ENCODE data around the gene CYP39A1. TPM values are rescaled to one million over a fixed set of nuclear protein-coding genes. Genes with fewer than 3 reads are reported as not detected.

CYP39A1 gene
- total RNA-seq, 4 donors from 2014 or later, result 3.1 to 18.9 (median 3.9) TPM

GRCh38 chr6:46657642-46658041 lies 5.0 kb upstream of the CYP39A1 start:
- Histone ChIP-seq H3K27me3 (no peaks in the 10 kb centered on the region), H3K36me3 (no peaks in the 10 kb centered on the region), H3K4me3 (no peak overlapping the region), H3K9me3 (no peaks in the 10 kb centered on the region), H3K27ac (no peak overlapping the region), H3K4me1 (no peaks in the 10 kb centered on the region)
- DNase-seq, result no peak
- no peak for TF ChIP-seq POLR2A (IDR thresholded peaks at IDR 0.05)
- TF ChIP-seq CTCF (IDR thresholded peaks at IDR 0.05), result no peak
- intact Hi-C loops (cut with DNase I; ENCODE audit: low total_unique reads), result no loop called here

GRCh38 chr6:46655803-46656202 lies 3.2 kb upstream of the CYP39A1 start:
- Histone ChIP-seq H3K27ac (no peak overlapping the region), H3K9me3 (no peaks in the 10 kb centered on the region), H3K27me3 (no peaks in the 10 kb centered on the region), H3K36me3 (no peaks in the 10 kb centered on the region), H3K4me1 (no peaks in the 10 kb centered on the region), H3K4me3 (no peak overlapping the region)
- intact Hi-C loops (cut with DNase I; ENCODE audit: low total_unique reads), result no loop called here
- DNase-seq, result no peak
- TF ChIP-seq POLR2A (IDR thresholded peaks at IDR 0.05) (no peak), CTCF (IDR thresholded peaks at IDR 0.05) (no peak)

GRCh38 chr6:46653439-46654195 lies 999 bp upstream of the CYP39A1 start:
- no peak for DNase-seq
- Histone ChIP-seq H3K4me1 (no peaks in the 10 kb centered on the region), H3K9me3 (no peaks in the 10 kb centered on the region), H3K36me3 (no peaks in the 10 kb centered on the region), H3K27ac (peak overlapping the region; percentile 87 to 93), H3K27me3 (no peaks in the 10 kb centered on the region), H3K4me3 (peak overlapping the region; percentile 71 to 92)
- intact Hi-C loops (cut with DNase I; ENCODE audit: low total_unique reads), result no loop called here
- TF ChIP-seq CTCF (IDR thresholded peaks at IDR 0.05) (no peak), POLR2A (IDR thresholded peaks at IDR 0.05) (no peak)

- H3K27me3 ChIP-seq, result no peaks in the 10 kb centered on the region
- intact Hi-C loops (cut with DNase I; ENCODE audit: low total_unique reads), result no loop called here
- TF ChIP-seq CTCF (IDR thresholded peaks at IDR 0.05) (no peak), POLR2A (IDR thresholded peaks at IDR 0.05) (no peak)
- DNase-seq, result no peak
- H3K4me3 ChIP-seq, result peak overlapping the region; percentile 71 to 92
- H3K4me1 ChIP-seq, result no peaks in the 10 kb centered on the region
- peak overlapping the region; percentile 87 to 93 for H3K27ac ChIP-seq
- no peaks in the 10 kb centered on the region for H3K36me3 ChIP-seq
- no peaks in the 10 kb centered on the region for H3K9me3 ChIP-seq
Measured at GRCh38 chr6:46652232-46652602, 401 bp downstream of the CYP39A1 start.

- H3K27ac ChIP-seq, result peak overlapping the region in 1 of 2 donors; percentile 93
- TF ChIP-seq POLR2A (IDR thresholded peaks at IDR 0.05) (no peak), CTCF (IDR thresholded peaks at IDR 0.05) (no peak)
- H3K4me3 ChIP-seq, result peak overlapping the region; percentile 71 to 92
Measured at GRCh38 chr6:46651816-46652215, 802 bp downstream of the CYP39A1 start.

More at GRCh38 chr6:46651816-46652215, 802 bp downstream of the CYP39A1 start:
- H3K9me3 ChIP-seq, result no peaks in the 10 kb centered on the region
- no peak for DNase-seq
- no peaks in the 10 kb centered on the region for H3K27me3 ChIP-seq
- H3K4me1 ChIP-seq, result no peaks in the 10 kb centered on the region
- intact Hi-C loops (cut with DNase I; ENCODE audit: low total_unique reads), result no loop called here
- H3K36me3 ChIP-seq, result no peaks in the 10 kb centered on the region
